Medulla oblongata (tissue), 1 donor: ENCODE measurements around the gene DSCAML1.

ENCODE experiments used
- DNase-seq: peaks from one replicate; pipeline ENCODE4 v3.0.0-alpha.2; 2015; ENCODE audit errors: extremely low spot score

DSCAML1 gene

DNA sequence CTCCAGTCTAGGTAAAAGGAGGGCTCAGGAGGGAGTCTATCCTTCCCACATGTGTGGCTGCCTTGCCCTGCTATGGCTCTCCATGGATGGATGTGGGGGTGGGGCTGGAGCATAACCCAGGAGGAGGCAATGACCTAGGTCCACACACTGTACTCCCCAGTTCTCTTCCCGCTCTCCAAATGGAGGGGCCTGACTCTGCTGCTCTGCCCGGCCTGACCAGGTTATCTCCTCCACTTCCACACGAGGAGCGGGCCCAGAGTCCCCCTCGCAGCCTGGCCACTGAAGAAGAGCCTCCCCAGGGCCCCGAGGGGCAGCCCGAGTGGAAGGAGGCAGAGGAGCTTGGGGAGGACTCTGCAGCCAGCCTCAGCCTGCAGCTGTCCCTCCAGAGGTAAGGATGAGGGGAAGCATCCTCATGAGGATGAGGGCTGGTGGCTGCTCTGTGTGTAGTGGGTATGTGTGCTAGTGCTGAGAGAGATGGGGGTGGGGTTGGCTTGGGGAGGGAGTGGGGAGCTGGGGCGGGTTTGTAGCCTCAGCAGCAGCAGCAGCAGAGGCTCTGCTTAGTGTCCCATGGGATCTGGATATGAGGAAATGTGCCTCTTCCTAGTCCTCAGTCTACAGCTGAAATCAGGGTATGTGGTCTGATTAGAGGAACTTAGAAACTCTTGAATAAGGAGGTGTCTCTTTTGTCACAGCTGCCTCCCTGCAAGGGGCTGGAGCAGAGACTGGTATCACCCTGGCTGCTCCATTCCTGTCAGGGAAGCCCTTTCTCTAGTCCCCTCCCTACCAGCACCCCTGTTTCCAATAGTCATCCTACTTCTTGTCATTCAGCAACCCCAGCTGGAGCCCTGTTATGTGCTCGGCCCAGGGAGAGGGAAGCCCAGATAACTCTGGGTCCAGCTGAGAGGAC lies 415.3 kb downstream of the DSCAML1 start:
- no peak for DNase-seq

DNA sequence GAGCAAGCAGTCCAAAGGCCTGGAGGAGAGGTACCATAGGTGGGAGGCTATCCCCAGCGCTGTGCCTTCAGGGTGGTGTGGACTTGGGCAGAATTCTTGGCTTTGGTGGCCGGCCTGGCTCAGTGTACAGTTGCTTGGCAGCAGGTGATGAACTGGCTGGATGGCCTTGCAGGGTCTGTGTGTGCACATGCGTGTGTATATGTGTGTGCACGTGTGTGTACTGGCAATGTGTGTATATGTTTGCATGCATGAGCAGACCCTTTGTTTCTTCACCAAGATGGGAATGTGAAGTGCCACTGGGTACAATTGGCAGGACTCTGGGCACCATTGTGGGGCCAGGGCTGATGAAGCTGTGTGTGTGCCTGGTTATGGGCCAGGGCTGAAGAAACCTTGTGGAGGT lies 416.3 kb downstream of the DSCAML1 start:
- no peak for DNase-seq

GRCh38 chr11:117378976-117379865 lies 417.8 kb downstream of the DSCAML1 start:
- DNase-seq, result no peak
